ENCODE measurements around the gene ADGRA3. TPM values are rescaled to one million over a fixed set of nuclear protein-coding genes. Genes with fewer than 3 reads are reported as not detected.

The ADGRA3 gene
- total and polyA plus RNA-seq, 11 donors, result 9.6 to 43.9 (median 21.5) TPM

GRCh38 chr4:22531311-22532019, 15.6 kb upstream of the ADGRA3 start:
- no peaks in the 10 kb centered on the region for H3K36me3 ChIP-seq
- peaks cover 0 to 35% (median 17%) of the 10 kb centered on the region in 12 donors for H3K9me3 ChIP-seq
- TF ChIP-seq CTCF (IDR thresholded peaks at IDR 0.05) (peak in 1 of 12 donors; percentile 19), POLR2A (IDR thresholded peaks at IDR 0.05) (no peak)
- DNase-seq (peak in 1 of 5 donors; percentile 18), ATAC-seq (peak in 3 of 4 donors; percentile 37 to 73 (median 58))
- no peaks in the 10 kb centered on the region for H3K4me1 ChIP-seq
- no peaks in the 10 kb centered on the region for H3K27me3 ChIP-seq
- intact Hi-C loops (cut with DNase I), result no loop called here
- 44 to 55% (median 53%) methylated on average over 4 of the region's 4 CpGs for WGBS, 4 donors
- peak overlapping the region in 3 of 12 donors; percentile 9 to 34 (median 14) for H3K27ac ChIP-seq
- no peak overlapping the region for H3K4me3 ChIP-seq

GRCh38 chr4:22524895-22525294, 9.0 kb upstream of the ADGRA3 start:
- H3K27me3 ChIP-seq, result no peaks in the 10 kb centered on the region
- H3K27ac ChIP-seq, result no peak overlapping the region
- 48 to 55% (median 53%) methylated on average over 3 of the region's 3 CpGs for WGBS, 4 donors
- no peaks in the 10 kb centered on the region for H3K4me1 ChIP-seq
- intact Hi-C loops (cut with DNase I), result no loop called here
- DNase-seq (no peak), ATAC-seq (no peak)
- H3K36me3 ChIP-seq, result no peaks in the 10 kb centered on the region
- no peaks in the 10 kb centered on the region for H3K9me3 ChIP-seq
- H3K4me3 ChIP-seq, result no peak overlapping the region
- TF ChIP-seq POLR2A (IDR thresholded peaks at IDR 0.05) (no peak), CTCF (IDR thresholded peaks at IDR 0.05) (no peak)

GRCh38 chr4:22522706-22523501, 7.0 kb upstream of the ADGRA3 start:
- H3K27me3 ChIP-seq, result no peaks in the 10 kb centered on the region
- H3K4me3 ChIP-seq, result no peak overlapping the region
- H3K36me3 ChIP-seq, result no peaks in the 10 kb centered on the region
- no peak overlapping the region for H3K27ac ChIP-seq
- intact Hi-C loops (cut with DNase I), result no loop called here
- 76 to 83% (median 81%) methylated on average over 9 of the region's 9 CpGs for WGBS, 4 donors
- no peak for TF ChIP-seq CTCF (IDR thresholded peaks at IDR 0.05)
- no peak for TF ChIP-seq POLR2A (IDR thresholded peaks at IDR 0.05)
- H3K4me1 ChIP-seq, result no peaks in the 10 kb centered on the region
- no peaks in the 10 kb centered on the region for H3K9me3 ChIP-seq
- DNase-seq, result no peak
- ATAC-seq, result no peak

DNA sequence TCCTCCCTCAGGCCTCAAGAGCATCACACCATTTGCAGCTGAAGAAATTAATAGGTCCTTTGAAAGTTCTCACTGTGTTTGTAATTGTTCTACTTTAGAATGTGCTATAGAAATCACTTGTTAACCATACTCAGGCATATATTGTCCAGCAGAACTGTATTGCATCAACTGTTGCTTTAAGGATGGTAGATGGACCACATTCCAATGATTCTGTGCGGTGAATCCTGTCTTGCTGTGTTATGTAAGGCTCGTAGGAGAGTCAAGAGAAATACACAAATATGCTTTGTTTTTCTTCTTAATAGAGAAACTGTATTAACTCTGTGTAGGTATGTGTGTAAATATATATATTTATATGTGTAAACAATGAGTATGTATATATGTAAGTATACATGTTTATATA, 6.3 kb upstream of the ADGRA3 start:
- no peak for TF ChIP-seq CTCF (IDR thresholded peaks at IDR 0.05)
- no peak for TF ChIP-seq POLR2A (IDR thresholded peaks at IDR 0.05)
- Histone ChIP-seq H3K9me3 (no peaks in the 10 kb centered on the region), H3K4me1 (no peaks in the 10 kb centered on the region), H3K27me3 (no peaks in the 10 kb centered on the region), H3K36me3 (no peaks in the 10 kb centered on the region), H3K27ac (no peak overlapping the region), H3K4me3 (no peak overlapping the region)
- ATAC-seq, result no peak
- no peak for DNase-seq
- WGBS, 4 donors, result 77 to 85% (median 82%) methylated on average over 2 of the region's 2 CpGs
- intact Hi-C loops (cut with DNase I), result no loop called here

All from heart left ventricle (tissue), 16 donors.